GM18508 (cell line): ENCODE results near the gene INVS.
"Not testable (repeated sequence)": the region's sequence is repeated elsewhere in the genome, so short reads cannot be mapped to it uniquely, and the experiment has no call there.

ENCODE experiments used
- ATAC-seq: cut with Tn5 transposase; IDR thresholded peaks from one replicate; pipeline ENCODE4 v1.9.1; 2021; ENCODE audit warnings: moderate number of reproducible peaks; ENCODE audit not compliant: insufficient read depth, unreplicated experiment

Gene INVS

DNA sequence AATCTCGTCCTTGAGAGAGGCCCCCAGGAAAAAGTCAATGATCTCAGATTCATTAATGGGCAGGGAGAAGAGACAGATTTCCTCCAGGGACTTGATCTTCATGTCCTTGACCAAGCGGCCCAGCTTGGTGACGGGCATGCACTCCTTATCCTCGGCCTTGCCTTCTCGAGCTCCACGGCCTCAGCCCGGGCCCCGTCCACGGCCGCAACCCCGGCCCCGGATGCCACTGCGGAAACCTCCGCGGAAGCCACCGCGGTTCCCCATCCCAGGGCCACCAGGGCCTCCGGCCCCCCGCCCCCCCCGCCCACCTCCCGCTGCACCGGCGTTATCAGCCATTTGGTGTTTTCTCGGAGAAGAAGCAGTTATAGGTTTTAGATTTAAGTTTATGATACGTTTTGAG, 18.3 kb downstream of the INVS start:
- ATAC-seq: no peak

DNA sequence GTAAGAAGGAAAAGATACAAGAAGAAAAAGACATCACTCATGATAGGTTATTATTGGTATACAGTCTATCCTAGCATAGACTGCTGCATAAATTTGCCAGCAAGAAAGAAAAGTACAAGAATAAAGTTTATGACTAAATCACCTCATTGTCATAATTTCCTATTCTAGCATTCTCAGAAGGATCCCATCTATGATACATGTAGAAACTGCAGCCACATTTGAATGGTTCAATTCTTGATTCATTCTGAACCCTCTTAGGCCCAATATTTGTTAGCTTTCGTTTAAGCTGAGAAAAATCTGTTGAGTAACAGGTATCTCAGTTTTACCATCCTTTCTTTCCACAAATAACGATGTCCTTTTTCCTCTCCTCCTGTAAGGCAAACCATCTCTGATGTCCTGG, 21.2 kb downstream of the INVS start:
- ATAC-seq: no peak

DNA sequence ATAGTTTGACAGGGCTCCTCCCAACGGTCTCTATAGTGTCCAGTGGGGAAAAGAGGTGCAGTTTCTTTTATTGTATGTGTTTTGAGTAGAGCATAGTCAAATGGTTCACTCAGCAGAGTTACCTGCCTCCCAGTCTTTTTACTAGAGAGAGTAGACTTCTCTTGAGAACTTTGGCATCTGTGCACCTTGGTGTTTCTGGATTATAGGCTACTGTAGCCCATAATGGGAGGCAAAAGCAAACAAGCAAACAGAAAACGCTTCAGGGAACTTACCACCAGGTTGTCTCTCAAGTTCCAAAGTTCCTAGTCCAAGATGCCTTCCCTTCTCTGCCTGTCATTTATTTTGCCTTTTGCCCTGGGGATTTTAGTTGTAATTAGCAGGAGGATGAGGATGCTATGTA, 26.2 kb downstream of the INVS start:
- ATAC-seq: no peak

DNA sequence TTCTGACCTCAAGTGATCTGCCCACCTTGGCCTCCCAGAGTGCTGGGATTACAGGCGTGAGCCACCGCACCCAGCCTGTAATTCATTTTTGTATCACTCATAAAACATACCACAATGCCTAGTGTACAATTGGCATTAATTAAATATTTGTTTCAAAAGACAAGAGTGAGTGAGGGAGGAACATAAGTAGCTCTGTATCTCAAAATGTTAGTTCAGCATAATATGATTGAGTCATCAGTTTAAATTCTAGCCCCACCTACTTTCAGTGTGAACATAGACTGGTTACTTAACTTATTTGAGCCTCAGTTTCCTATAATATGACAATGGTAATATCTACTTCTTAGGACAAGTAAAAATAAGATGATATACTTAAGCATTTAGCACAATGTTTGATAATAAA, 26.9 kb downstream of the INVS start:
- no peak for ATAC-seq

DNA sequence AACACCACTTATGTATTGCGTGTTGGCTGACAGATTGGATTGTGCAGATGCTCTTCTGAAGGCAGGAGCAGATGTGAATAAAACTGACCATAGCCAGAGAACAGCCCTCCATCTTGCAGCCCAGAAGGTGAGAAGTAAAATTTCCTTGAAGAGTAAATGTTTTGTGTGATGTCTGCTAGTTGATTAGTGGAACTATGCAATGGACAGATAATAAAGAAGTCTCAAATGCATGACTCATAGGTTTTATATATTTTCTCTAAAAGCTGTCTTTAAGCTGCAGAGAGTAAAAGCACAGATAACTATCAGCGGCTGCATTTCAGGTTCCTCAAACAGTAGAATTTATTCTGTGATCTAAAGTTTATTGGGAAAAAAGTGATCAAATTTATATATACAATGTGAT, 27.4 kb downstream of the INVS start:
- no peak for ATAC-seq

DNA sequence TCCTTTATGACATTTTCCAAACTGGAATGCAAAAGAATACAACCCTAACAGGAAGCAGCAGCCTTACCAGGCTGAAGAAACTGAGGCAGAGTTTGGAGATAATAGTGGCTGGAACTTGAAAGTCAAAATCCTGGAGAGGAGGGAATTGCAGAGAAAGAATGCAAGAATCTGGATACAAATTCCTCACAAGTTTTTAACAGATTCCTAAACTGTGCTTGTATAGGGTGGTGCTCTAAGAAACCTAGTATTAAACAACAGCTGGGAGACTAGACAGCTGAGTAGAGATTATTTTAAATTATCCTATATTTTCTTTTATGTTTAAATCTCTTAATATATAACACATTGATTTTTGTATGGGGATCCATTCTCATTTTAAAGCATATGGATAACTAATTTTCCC, 30.7 kb downstream of the INVS start:
- no peak for ATAC-seq

DNA sequence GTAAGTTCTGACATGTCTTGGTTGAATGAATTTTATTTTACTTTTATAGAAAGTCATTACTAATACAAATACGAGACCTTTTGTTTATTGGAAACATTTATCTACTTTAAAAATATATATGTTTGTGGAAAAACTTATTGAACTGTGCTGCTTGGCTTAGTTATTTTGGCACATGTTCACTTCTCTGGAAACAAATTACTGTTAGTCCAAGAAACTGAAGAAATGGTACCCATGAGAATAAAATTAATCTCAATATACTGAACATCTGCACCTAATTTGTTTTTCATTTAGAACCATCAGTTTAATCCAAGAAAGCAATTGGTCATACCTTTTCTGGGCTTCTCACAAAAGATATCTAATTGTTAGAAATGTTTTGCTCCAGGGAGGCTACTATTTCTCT, 32.2 kb downstream of the INVS start:
- ATAC-seq: no peak

DNA sequence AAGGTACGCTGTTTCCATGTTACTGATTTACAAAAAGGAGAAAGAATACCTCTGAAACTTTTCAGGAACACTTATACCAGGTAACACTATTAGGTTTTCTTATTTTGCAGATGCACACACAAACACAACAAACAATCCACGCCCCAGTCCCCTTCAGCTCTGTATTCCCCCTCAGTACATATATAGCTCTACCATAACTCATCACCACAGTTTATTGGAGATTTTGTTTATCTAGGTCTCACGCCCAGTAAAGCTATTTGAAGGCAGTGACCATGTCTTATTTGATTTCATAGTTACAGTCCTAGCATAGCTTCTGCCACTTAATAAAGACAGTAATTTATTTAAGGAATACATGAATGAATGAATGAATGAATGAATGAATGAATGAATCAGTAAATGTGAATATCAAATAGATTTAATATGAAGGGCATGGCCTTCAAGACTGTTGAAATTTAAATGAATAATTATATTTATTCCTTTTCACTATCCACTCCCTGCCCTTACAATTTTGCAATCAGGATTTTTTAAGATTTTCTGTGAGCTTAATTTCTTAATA, 32.9 kb downstream of the INVS start:
- no peak for ATAC-seq

DNA sequence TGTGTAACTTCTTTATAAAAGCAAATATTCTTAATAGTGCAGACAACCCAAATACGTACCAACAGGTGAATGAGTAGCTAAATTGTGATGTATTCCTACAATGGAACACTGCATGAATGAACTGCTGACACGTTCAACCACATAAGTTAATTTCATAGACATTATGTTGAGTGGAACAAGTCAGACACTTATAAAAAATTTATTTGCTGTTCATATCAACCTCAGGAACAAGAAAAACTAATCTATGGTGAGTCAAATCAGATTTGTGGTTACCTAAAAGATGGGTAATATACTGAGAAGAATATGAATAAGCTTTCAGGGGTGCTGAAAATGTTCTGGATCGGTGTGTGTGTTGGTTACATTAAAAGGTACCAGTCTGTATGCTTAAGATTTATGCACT, 35.7 kb downstream of the INVS start:
- no peak for ATAC-seq

DNA sequence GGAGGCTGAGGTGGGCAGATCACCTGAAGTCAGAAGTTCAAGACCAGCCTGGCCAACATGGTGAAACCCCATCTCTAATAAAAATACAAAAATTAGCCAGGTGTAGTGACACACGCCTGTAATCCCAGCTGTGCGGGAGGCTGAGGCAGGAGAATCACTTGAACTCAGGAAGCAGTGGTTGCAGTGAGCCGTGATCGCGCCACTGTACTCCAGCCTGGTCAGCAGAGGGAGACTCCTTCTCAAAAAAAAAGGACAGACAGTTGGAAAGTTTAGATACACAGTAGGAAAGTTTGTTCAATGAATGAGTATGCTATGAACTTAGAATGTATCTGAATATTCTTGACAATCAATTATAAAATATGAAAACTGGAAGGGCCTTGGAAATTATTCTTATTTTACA, 37.8 kb downstream of the INVS start:
- ATAC-seq: not testable (repeated sequence)

DNA sequence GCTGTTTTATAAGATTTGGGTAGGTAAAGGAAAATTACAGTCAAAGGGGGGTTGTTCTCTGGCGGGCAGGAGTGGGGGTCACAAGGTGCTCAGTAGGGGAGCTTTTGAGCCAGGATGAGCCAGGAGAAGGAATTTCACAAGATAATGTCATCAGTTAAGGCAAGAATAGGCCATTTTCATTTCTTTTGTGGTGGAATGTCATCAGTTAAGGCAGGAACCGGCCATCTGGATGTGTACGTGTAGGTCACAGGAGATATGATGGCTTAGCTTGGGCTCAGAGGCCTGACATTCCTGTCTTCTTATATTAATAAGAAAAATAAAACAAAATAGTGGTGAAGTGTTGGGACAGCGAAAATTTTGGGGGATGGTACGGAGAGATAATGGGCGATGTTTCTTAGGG, 41.3 kb downstream of the INVS start:
- not testable (repeated sequence) for ATAC-seq

DNA sequence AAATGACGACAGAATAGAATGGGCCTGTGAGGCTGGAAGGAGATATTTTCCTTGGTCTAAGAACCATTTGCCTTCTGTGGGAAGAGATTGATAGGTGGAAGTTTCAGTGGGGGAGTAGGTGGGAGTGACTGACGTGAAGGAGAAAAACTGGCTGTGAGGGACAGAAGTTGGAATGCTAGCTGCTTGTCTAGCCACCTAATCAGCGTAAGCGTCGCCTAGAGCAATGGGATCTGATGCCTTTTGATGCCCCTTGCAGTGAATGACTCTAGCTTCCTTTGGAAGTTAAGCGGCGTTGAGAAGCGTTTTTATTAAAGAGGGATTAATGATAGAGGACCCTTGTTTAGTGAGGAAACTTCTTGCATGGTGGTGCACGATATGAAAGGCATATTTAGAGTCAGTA, 42.8 kb downstream of the INVS start:
- not testable (repeated sequence) for ATAC-seq

DNA sequence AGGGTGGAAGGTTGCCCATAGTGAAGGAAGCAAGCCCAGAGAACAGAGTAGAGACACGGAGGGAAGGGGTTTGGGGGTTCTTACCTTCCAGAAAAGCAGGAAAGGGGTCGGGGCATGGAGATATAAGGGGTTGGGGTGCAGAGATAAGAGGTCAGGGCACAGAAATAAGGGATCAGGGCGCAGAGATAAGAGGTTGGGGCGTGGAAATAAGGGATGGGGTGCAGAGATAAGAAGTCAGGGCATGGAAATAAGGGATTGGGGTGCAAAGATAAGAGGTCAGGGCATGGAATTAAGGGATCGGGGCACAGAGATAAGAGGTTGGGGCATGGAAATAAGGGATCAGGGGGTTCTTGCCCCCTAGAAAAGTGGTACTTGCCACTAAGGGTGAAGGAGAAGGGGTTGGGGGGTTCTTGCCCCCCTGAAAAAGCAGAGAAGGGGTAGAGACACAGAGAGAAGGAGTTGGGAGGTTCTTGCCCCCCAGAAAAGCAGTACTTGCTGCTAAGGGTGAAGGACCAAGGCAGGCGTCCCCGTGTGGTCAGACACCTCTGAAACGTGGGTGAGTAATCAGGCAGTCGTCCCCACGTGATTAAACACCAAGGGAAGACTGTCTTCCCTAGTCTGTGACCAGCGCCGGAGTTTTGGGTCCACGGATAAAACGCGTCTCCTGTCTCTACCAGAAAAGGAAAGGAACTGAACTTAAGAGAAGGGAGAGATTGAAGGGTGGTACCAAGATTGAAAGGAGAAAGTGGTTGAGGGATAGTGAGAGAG, 46.3 kb downstream of the INVS start:
- not testable (repeated sequence) for ATAC-seq

DNA sequence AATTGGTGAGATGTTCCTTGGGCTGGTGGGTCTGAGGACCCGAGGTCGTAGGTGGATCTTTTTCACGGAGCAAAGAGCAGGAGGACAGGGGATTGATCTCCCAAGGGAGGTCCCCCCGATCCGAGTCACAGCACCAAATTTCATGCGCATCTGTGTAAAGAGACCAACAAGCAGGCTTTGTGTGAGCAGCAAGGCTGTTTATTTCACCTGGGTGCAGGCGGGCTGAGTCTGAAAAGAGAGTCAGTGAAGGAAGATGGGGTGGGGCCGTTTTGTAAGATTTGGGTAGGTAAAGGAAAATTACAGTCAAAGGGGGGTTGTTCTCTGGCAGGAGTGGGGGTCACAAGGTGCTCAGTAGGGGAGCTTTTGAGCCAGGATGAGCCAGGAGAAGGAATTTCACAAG, 46.9 kb downstream of the INVS start:
- not testable (repeated sequence) for ATAC-seq

DNA sequence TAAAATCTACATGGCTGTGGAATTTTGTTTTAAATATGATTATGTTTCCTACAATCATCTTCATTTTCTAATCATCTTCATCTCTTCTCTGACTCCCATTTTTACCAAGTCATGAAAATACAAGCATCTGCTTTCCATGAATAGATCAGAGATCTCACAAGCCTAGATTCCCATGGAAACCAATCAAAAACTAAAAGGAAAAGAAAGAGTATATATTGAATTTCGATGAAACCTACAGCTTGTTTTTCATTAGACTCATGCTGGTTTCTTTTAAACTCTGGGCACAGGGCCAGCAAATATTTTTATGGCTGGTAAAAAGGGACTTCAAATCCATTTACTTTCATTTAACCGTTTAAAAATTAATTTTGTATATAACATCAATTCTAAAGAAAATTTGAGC, 51.2 kb downstream of the INVS start:
- ATAC-seq: no peak

DNA sequence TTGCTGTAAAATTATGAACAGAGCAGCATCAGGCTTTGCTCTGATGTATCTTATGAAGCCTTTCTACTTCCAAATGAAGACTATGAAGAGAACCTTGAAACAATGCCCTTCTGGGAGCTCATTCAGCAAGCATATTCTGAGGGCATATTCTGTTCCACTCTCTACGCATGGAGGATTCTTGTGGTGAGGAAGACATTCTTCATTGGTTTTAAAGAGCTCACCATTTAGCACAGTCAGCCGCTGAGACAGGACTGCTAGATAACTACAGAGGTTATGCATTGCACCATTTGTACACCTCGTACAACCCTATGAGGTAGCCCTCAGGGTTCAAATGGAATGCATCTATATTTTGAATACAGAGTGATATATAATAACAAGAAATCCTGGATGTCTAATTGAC, 61.0 kb downstream of the INVS start:
- no peak for ATAC-seq

DNA sequence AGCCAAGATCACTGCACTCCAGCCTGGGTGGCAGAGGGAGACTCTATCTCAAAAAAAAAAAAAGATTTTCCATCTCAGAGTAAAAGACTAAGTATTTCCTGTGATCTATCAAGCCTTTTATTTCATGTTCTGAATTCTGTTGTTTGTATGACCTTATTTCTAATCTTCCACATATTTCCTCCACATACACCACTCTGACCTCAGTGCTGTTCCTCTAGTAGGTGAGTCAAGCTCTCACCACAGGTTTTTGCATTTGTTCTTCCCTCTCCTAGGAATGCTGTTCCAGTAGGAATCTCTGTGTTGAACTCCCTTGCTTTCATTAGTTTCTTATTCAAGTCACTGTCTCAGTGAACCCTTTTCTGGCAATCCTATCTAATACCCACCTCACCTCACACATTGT, 68.1 kb downstream of the INVS start:
- ATAC-seq: no peak

DNA sequence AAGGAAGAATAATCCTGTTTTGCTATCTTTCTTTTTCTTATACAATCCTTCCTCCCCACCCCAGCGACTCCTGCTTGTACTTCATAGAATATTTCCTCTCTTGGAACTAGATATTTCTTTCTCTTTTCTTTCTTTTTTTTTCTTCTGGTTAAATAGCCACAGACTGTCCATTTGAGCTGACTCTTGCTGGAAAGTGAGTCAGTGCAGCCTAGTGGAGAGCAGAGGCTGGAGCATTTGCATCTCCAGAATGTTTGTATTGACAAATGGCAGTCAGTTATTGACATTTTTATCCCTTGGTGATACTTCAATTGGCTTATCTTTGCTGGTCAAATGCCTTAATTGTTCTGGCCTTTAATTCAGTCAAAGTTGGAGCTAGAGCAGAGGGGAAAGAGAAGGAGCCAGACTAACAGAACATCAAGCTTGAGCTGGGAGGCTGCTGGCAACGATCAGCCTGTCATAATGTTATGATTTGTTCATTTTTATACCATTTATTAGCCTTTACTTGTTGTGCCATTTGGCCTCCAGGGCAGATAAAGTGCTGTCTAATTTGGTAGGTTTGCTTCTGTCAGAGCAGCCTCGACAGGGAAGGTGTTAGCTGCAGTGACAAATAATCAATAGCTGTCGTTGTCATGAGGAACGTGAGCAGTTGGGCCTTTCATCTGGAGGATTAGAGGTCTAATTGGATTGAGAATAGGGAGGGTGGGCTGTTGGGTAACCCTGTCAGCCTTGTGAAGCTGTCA, 69.0 kb downstream of the INVS start:
- ATAC-seq: no peak

DNA sequence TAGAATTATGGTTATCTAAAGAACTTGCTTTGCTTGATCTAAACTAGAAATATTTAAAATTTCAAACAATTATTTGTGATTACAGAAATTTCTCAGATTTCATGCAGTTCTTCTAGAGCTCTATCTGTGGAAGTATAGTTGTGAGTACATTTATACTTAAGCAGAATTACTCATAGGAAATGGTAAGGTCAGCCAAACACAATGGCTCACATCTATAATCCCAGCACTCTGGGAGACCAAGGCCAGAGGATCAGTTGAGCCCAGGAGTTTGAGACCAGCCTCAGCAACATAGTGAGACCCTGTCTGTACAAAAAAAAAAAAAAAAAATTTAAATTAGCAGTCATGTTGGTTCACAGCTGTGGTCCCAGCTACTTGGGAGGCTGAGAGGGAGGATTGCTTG, 71.0 kb downstream of the INVS start:
- ATAC-seq: no peak

DNA sequence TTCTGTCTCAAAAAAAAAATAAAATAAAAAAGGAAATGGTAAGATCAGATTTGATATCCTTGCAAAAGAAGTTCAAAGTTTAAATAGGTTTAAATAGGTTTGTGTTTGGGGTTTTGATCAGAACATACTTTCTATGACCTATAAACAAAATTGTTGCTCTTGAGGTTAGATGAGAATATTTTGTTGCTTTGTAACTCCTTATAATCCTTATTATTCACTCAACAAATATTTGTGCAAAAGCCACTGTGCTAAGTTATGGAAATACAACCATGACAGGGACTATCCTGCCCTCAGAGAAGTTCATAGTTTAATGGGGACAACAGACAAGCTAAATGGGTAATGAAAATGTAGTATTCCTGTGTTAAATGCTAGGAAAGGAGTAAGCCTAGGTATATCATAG, 71.5 kb downstream of the INVS start:
- no peak for ATAC-seq

DNA sequence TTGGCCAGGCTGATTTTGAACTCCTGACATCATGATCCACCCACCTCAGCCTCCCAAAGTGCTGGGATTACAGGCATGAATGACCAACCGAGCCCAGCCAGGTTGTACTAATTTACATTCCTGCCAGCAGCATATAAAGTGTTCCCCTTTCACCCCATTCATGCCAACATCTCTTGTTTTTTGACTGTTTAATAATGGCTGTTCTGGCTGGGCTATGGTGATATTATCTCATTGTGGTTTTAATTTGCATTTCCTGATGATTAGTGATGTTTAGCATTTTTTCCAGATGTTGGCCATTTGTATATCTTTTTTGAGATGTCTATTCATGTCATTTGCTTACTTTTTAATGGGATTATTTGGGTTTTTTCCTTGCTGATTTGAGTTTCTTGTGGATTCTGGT, 87.3 kb downstream of the INVS start:
- no peak for ATAC-seq

DNA sequence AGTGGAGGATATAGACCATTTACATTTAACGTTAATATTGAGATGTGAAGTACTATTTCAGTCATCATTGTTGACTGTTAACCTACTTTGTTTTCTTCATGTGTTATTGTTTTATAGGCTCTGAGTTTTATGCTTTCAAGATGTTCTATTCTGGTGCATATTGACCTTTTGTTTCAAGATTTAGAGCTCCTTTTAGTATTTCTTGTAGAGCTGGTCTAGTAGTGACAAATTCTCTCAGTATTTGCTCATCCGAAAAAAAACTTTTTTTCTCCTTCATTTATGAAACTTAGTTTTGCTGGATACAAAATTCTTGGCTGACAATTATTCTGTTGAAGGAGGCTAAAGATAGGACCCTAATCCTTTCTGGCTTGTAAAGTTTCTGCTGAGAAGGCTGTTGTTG, 91.3 kb downstream of the INVS start:
- no peak for ATAC-seq
